HEK293 (cell line): ENCODE measurements around the gene GEMIN7.

Source experiments
- FEZF1 ChIP-seq: fragments of 450-650 bp; formaldehyde crosslinking; IDR thresholded peaks from 2 replicates; pipeline ENCODE4 v1.5.1; 2016; ENCODE audit warnings: missing biosample characterization, missing genetic modification characterization
- HOXA7 ChIP-seq: sonication (generic); formaldehyde crosslinking; IDR thresholded peaks from 2 replicates; pipeline ENCODE4 v1.8.1; 2022; ENCODE audit warnings: missing genetic modification reagents, borderline replicate concordance
- IKZF3 ChIP-seq: fragments of 450-650 bp; IDR thresholded peaks from 2 replicates; pipeline ENCODE4 v1.5.0; 2018; ENCODE audit warnings: missing biosample characterization, mild to moderate bottlenecking, missing genetic modification characterization, moderate library complexity
- KLF1 ChIP-seq: fragments of 450-650 bp; formaldehyde crosslinking; IDR thresholded peaks from 2 replicates; pipeline ENCODE4 v1.5.1; 2016; ENCODE audit warnings: missing biosample characterization, missing genetic modification characterization
- KLF16 ChIP-seq: fragments of 450-650 bp; formaldehyde crosslinking; IDR thresholded peaks from 2 replicates; pipeline ENCODE4 v1.5.1; 2017; ENCODE audit warnings: missing biosample characterization, missing genetic modification characterization
- KLF8 ChIP-seq: fragments of 450-650 bp; formaldehyde crosslinking; IDR thresholded peaks from 2 replicates; pipeline ENCODE4 v1.5.1; 2016; ENCODE audit warnings: missing biosample characterization, missing genetic modification characterization
- KLF9 ChIP-seq: fragments of 450-650 bp; formaldehyde crosslinking; IDR thresholded peaks from 2 replicates; pipeline ENCODE4 v1.5.1; 2016; ENCODE audit warnings: missing biosample characterization, missing genetic modification characterization, low read depth
- OVOL3 ChIP-seq: fragments of 450-650 bp; formaldehyde crosslinking; IDR thresholded peaks from 2 replicates; pipeline ENCODE4 v1.5.1; 2016; ENCODE audit warnings: missing biosample characterization, missing genetic modification characterization
- SALL2 ChIP-seq: fragments of 450-650 bp; formaldehyde crosslinking; IDR thresholded peaks from 2 replicates; pipeline ENCODE4 v1.5.0; 2017; ENCODE audit warnings: missing biosample characterization, mild to moderate bottlenecking, missing genetic modification characterization, borderline replicate concordance
- WT1 ChIP-seq: fragments of 450-650 bp; formaldehyde crosslinking; IDR thresholded peaks from 2 replicates; pipeline ENCODE4 v1.5.1; 2016; ENCODE audit warnings: missing biosample characterization, missing genetic modification characterization
- YY1 ChIP-seq: fragments of 450-650 bp; formaldehyde crosslinking; IDR thresholded peaks from 2 replicates; pipeline ENCODE4 v1.5.1; 2018; ENCODE audit warnings: missing biosample characterization, missing genetic modification characterization
- ZBTB48 ChIP-seq: fragments of 450-650 bp; formaldehyde crosslinking; IDR thresholded peaks from 2 replicates; pipeline ENCODE4 v1.5.1; 2016; ENCODE audit warnings: missing biosample characterization, missing genetic modification characterization
- ZEB2 ChIP-seq: fragments of 450-650 bp; formaldehyde crosslinking; IDR thresholded peaks from 2 replicates; pipeline ENCODE4 v1.5.1; 2016; ENCODE audit warnings: missing biosample characterization, missing genetic modification characterization
- ZNF10 ChIP-seq: fragments of 450-650 bp; formaldehyde crosslinking; IDR thresholded peaks from 2 replicates; pipeline ENCODE4 v1.5.1; 2017; ENCODE audit warnings: missing biosample characterization, missing genetic modification characterization
- ZNF112 ChIP-seq: fragments of 450-650 bp; formaldehyde crosslinking; IDR thresholded peaks from 2 replicates; pipeline ENCODE4 v1.5.0; 2017; ENCODE audit warnings: missing biosample characterization, missing genetic modification characterization
- ZNF132 ChIP-seq: fragments of 450-650 bp; formaldehyde crosslinking; IDR thresholded peaks from 2 replicates; pipeline ENCODE4 v1.5.1; 2017; ENCODE audit warnings: missing biosample characterization, missing genetic modification characterization, borderline replicate concordance
- ZNF133 ChIP-seq: fragments of 450-650 bp; formaldehyde crosslinking; IDR thresholded peaks from 2 replicates; pipeline ENCODE4 v1.5.1; 2016; ENCODE audit warnings: missing biosample characterization, missing genetic modification characterization
- ZNF169 ChIP-seq: fragments of 450-650 bp; formaldehyde crosslinking; IDR thresholded peaks from 2 replicates; pipeline ENCODE4 v1.5.1; 2016; ENCODE audit warnings: missing biosample characterization, missing genetic modification characterization
- ZNF175 ChIP-seq: fragments of 450-650 bp; formaldehyde crosslinking; IDR thresholded peaks from 2 replicates; pipeline ENCODE4 v1.5.1; 2016; ENCODE audit warnings: missing biosample characterization, missing genetic modification characterization
- ZNF202 ChIP-seq: fragments of 450-650 bp; formaldehyde crosslinking; IDR thresholded peaks from 2 replicates; pipeline ENCODE4 v1.5.1; 2016; ENCODE audit warnings: missing biosample characterization, missing genetic modification characterization, borderline replicate concordance
- ZNF214 ChIP-seq: fragments of 450-650 bp; formaldehyde crosslinking; IDR thresholded peaks from 2 replicates; pipeline ENCODE4 v1.5.1; 2017; ENCODE audit warnings: missing biosample characterization, mild to moderate bottlenecking, missing genetic modification characterization, borderline replicate concordance
- ZNF221 ChIP-seq: fragments of 450-650 bp; formaldehyde crosslinking; IDR thresholded peaks from 2 replicates; pipeline ENCODE4 v1.5.1; 2017; ENCODE audit warnings: missing biosample characterization, missing genetic modification characterization, borderline replicate concordance
- ZNF223 ChIP-seq: fragments of 450-650 bp; formaldehyde crosslinking; IDR thresholded peaks from 2 replicates; pipeline ENCODE4 v1.5.1; 2016; ENCODE audit warnings: missing biosample characterization, missing genetic modification characterization
- ZNF514 ChIP-seq: fragments of 450-650 bp; formaldehyde crosslinking; IDR thresholded peaks from 2 replicates; pipeline ENCODE4 v1.5.1; 2016; ENCODE audit warnings: missing biosample characterization, missing genetic modification characterization
- ZNF529 ChIP-seq: fragments of 450-650 bp; formaldehyde crosslinking; IDR thresholded peaks from 2 replicates; pipeline ENCODE4 v1.5.1; 2017; ENCODE audit warnings: missing genetic modification characterization, missing biosample characterization; ENCODE audit not compliant: insufficient replicate concordance
- ZNF530 ChIP-seq: fragments of 450-650 bp; formaldehyde crosslinking; IDR thresholded peaks from 2 replicates; pipeline ENCODE4 v1.5.1; 2016; ENCODE audit warnings: low read depth, missing biosample characterization, missing genetic modification characterization
- ZNF544 ChIP-seq: fragments of 450-650 bp; formaldehyde crosslinking; IDR thresholded peaks from 2 replicates; pipeline ENCODE4 v1.5.0; 2017; ENCODE audit warnings: missing biosample characterization, missing genetic modification characterization
- ZNF548 ChIP-seq: fragments of 450-650 bp; formaldehyde crosslinking; IDR thresholded peaks from 2 replicates; pipeline ENCODE4 v1.5.1; 2016; ENCODE audit warnings: missing biosample characterization, missing genetic modification characterization
- ZNF555 ChIP-seq: fragments of 450-650 bp; formaldehyde crosslinking; conservative IDR thresholded peaks from 2 replicates; pipeline ENCODE4 v1.5.1; 2017; ENCODE audit warnings: missing biosample characterization, mild to moderate bottlenecking, missing genetic modification characterization, inconsistent platforms
- ZNF660 ChIP-seq: fragments of 450-650 bp; IDR thresholded peaks from 2 replicates; pipeline ENCODE4 v1.5.1; 2018; ENCODE audit warnings: missing biosample characterization, mild to moderate bottlenecking, missing genetic modification characterization
- ZNF664 ChIP-seq: fragments of 450-650 bp; formaldehyde crosslinking; IDR thresholded peaks from 2 replicates; pipeline ENCODE4 v1.5.1; 2016; ENCODE audit warnings: missing biosample characterization, missing genetic modification characterization
- ZNF747 ChIP-seq: fragments of 450-650 bp; formaldehyde crosslinking; IDR thresholded peaks from 2 replicates; pipeline ENCODE4 v1.5.1; 2016; ENCODE audit warnings: missing biosample characterization, missing genetic modification characterization
- TF ChIP-seq, protein P1 (sequence below): fragments of 450-650 bp; formaldehyde crosslinking; IDR thresholded peaks from 2 replicates; pipeline ENCODE4 v1.5.1; 2016; ENCODE audit warnings: missing biosample characterization, missing genetic modification characterization
- TF ChIP-seq, protein P2 (sequence below): fragments of 450-650 bp; formaldehyde crosslinking; IDR thresholded peaks from 2 replicates; pipeline ENCODE4 v1.5.1; 2016; ENCODE audit warnings: missing biosample characterization, missing genetic modification characterization
- TF ChIP-seq, protein P3 (sequence below): IDR thresholded peaks from 2 replicates; pipeline ENCODE4 v1.6.1; 2011; ENCODE audit warnings: mild to moderate bottlenecking, low read depth, low read length, borderline replicate concordance
- TF ChIP-seq, protein P4 (sequence below): fragments of 450-650 bp; formaldehyde crosslinking; IDR thresholded peaks from 2 replicates; pipeline ENCODE4 v1.5.1; 2017; ENCODE audit warnings: missing biosample characterization, missing genetic modification characterization

The GEMIN7 gene

DNA sequence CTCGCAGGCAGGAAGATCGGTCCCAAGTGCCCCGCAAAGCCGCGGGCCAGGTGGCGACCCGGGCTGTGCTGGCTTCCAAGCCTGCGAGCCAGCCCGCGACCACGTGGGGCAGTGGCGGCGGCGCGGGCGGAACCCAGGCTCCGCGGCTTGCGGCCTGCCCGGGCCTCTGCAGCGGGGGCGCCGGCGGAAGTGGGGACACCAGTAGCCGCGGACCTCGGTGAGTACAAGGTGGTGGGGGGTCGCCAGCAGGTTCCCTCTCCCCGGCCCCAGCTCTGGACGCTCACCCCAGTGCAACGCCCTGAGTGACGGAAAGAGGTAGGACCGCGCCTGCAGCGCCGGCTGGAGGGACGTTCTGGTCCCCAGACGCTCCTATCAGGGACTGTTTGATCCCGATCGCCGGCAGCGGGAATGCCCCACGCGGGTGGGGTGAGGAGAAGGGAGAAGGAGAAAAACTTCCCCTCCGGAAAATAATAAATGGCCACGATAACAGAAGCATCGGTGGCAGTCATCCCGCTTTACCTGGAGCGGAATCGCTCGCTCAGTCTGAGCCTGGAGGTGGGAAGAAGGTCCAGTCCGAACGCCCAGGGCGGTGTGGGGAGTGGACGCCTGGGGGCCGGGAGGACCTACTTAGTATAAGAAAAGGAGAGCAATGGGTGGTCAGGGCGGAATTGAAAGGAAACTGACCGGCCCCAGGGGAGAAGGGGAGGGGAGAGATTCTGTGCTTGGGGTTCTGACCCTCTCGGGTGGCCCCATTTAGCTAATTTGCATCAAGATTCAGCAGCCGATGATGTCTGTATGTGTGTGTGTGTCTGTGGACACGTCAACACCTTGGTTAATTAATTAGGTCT lies at the start of gene GEMIN7 (continued):
- TF ChIP-seq ZNF544 (tag by site-specific recombination) = no peak
- TF ChIP-seq KLF1 (tag by site-specific recombination) = peak; percentile 13; the same call in 1 of the 2 replicates
- 0 out of 2 replicates have a peak, but pooled peaks have one; percentile 28 for TF ChIP-seq HOXA7 (CRISPR knock-in tag)
- no peak for TF ChIP-seq ZNF664
- TF ChIP-seq ZNF221 = no peak
- TF ChIP-seq, protein P1, sequence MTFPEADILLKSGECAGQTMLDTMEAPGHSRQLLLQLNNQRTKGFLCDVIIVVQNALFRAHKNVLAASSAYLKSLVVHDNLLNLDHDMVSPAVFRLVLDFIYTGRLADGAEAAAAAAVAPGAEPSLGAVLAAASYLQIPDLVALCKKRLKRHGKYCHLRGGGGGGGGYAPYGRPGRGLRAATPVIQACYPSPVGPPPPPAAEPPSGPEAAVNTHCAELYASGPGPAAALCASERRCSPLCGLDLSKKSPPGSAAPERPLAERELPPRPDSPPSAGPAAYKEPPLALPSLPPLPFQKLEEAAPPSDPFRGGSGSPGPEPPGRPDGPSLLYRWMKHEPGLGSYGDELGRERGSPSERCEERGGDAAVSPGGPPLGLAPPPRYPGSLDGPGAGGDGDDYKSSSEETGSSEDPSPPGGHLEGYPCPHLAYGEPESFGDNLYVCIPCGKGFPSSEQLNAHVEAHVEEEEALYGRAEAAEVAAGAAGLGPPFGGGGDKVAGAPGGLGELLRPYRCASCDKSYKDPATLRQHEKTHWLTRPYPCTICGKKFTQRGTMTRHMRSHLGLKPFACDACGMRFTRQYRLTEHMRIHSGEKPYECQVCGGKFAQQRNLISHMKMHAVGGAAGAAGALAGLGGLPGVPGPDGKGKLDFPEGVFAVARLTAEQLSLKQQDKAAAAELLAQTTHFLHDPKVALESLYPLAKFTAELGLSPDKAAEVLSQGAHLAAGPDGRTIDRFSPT (tag by site-specific recombination) = no peak
- no peak for TF ChIP-seq ZNF514 (tag by site-specific recombination)
- TF ChIP-seq KLF8 (tag by site-specific recombination) = peak; percentile 70; the same call in 1 of the 2 replicates
- no peak for TF ChIP-seq ZNF529 (tag by site-specific recombination)
- 0 out of 2 replicates have a peak, but pooled peaks have one; percentile 38 for TF ChIP-seq ZNF10 (tag by site-specific recombination)
- TF ChIP-seq ZNF202 (tag by site-specific recombination) = no peak
- TF ChIP-seq, protein P2, sequence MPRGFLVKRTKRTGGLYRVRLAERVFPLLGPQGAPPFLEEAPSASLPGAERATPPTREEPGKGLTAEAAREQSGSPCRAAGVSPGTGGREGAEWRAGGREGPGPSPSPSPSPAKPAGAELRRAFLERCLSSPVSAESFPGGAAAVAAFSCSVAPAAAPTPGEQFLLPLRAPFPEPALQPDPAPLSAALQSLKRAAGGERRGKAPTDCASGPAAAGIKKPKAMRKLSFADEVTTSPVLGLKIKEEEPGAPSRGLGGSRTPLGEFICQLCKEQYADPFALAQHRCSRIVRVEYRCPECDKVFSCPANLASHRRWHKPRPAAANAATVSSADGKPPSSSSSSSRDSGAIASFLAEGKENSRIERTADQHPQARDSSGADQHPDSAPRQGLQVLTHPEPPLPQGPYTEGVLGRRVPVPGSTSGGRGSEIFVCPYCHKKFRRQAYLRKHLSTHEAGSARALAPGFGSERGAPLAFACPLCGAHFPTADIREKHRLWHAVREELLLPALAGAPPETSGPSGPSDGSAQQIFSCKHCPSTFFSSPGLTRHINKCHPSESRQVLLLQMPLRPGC (tag by site-specific recombination) = 0 out of 2 replicates have a peak, but pooled peaks have one; percentile 47
- no peak for TF ChIP-seq OVOL3
- TF ChIP-seq ZNF747 (tag by site-specific recombination) = no peak
- TF ChIP-seq ZNF214 = no peak
- TF ChIP-seq ZNF133 (tag by site-specific recombination) = no peak
- TF ChIP-seq IKZF3 (tag by site-specific recombination) = peak; percentile 82
- no peak; the same call in 1 of the 2 replicates for TF ChIP-seq ZBTB48 (tag by site-specific recombination)
- TF ChIP-seq, protein P3, sequence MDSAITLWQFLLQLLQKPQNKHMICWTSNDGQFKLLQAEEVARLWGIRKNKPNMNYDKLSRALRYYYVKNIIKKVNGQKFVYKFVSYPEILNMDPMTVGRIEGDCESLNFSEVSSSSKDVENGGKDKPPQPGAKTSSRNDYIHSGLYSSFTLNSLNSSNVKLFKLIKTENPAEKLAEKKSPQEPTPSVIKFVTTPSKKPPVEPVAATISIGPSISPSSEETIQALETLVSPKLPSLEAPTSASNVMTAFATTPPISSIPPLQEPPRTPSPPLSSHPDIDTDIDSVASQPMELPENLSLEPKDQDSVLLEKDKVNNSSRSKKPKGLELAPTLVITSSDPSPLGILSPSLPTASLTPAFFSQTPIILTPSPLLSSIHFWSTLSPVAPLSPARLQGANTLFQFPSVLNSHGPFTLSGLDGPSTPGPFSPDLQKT = no peak
- TF ChIP-seq ZNF169 (tag by site-specific recombination) = no peak
- TF ChIP-seq SALL2 (tag by site-specific recombination) = no peak
- TF ChIP-seq ZNF530 (tag by site-specific recombination) = no peak
- TF ChIP-seq ZNF548 (tag by site-specific recombination) = no peak
- peak; percentile 99 for TF ChIP-seq ZNF660 (tag by site-specific recombination)
- TF ChIP-seq ZEB2 = peak; percentile 33; the same call in 1 of the 2 replicates
- TF ChIP-seq KLF16 (tag by site-specific recombination) = peak; percentile 63; the same call in 1 of the 2 replicates
- 0 out of 2 replicates have a peak, but pooled peaks have one; percentile 72 for TF ChIP-seq YY1
- TF ChIP-seq, protein P4, sequence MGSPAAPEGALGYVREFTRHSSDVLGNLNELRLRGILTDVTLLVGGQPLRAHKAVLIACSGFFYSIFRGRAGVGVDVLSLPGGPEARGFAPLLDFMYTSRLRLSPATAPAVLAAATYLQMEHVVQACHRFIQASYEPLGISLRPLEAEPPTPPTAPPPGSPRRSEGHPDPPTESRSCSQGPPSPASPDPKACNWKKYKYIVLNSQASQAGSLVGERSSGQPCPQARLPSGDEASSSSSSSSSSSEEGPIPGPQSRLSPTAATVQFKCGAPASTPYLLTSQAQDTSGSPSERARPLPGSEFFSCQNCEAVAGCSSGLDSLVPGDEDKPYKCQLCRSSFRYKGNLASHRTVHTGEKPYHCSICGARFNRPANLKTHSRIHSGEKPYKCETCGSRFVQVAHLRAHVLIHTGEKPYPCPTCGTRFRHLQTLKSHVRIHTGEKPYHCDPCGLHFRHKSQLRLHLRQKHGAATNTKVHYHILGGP (tag by site-specific recombination) = no peak
- no peak for TF ChIP-seq ZNF555
- TF ChIP-seq WT1 (tag by site-specific recombination) = no peak
- TF ChIP-seq FEZF1 = no peak
- no peak for TF ChIP-seq ZNF175 (tag by site-specific recombination)
- no peak for TF ChIP-seq ZNF223 (tag by site-specific recombination)
- TF ChIP-seq ZNF132 (tag by site-specific recombination) = no peak
- TF ChIP-seq KLF9 = no peak
- TF ChIP-seq ZNF112 (tag by site-specific recombination) = no peak
